HFFc6 (cell line): ENCODE data around the gene RNASEL. TPM values are rescaled to one million over a fixed set of nuclear protein-coding genes. Genes with fewer than 3 reads are reported as not detected.

Source experiments
- DNase-seq: peaks from one replicate; pipeline ENCODE4 v3.0.0-alpha.2; 2018
- H3K27ac Mint-ChIP-seq: 2 replicates; pipeline ENCODE4 v1.8.0; 2020; ENCODE audit warnings: mild to moderate bottlenecking, mixed read lengths
- H3K27me3 Mint-ChIP-seq: 2 replicates; pipeline ENCODE4 v1.8.0; 2021; ENCODE audit warnings: mild to moderate bottlenecking, moderate library complexity, mixed read lengths; ENCODE audit not compliant: insufficient read depth
- H3K36me3 Mint-ChIP-seq: 2 replicates; pipeline ENCODE4 v1.8.0; 2021; ENCODE audit warnings: low read depth, mixed read lengths
- H3K4me1 Mint-ChIP-seq: 2 replicates; pipeline ENCODE4 v1.8.0; 2020; ENCODE audit warnings: low read depth, mixed read lengths
- H3K4me3 Mint-ChIP-seq: 2 replicates; pipeline ENCODE4 v1.8.0; 2020; ENCODE audit warnings: mild to moderate bottlenecking, moderate library complexity, mixed read lengths
- H3K9me3 Mint-ChIP-seq: 2 replicates; pipeline ENCODE4 v1.8.0; 2020; ENCODE audit warnings: mild to moderate bottlenecking, mixed read lengths
- CTCF ChIP-seq: fragments of 200-600 bp; sonication (generic); IDR thresholded peaks from 2 replicates; pipeline ENCODE4 v1.5.0; 2021; ENCODE audit warnings: antibody characterized with exemption, mild to moderate bottlenecking
- total RNA-seq, 6 experiments: library from RNA; stranded (reverse); fragmentation: NEBNext Ultra II Directional; extraction: Animal tissue kit (Norgen Biotek cat#: 25700); gene quantifications; 2 replicates in 1 of 6; 3 replicates in 5 of 6; pipeline ENCODE4 v1.2.3, GENCODE V29; 2021

RNASEL gene
- total RNA-seq, 6 experiments from 2014 or later: 3.6 to 4.1 (median 3.8) TPM

GRCh38 chr1:182567629-182568028 is 21.4 kb downstream of the RNASEL start:
- Mint-ChIP-seq H3K36me3 (no peaks in the 10 kb centered on the region), H3K4me3 (no peak overlapping the region), H3K27me3 (peaks cover 3% of the 10 kb centered on the region), H3K9me3 (no peaks in the 10 kb centered on the region), H3K27ac (no peak overlapping the region), H3K4me1 (no peaks in the 10 kb centered on the region)
- TF ChIP-seq CTCF: no peak
- no peak for DNase-seq

GRCh38 chr1:182565537-182565936 is 23.5 kb downstream of the RNASEL start:
- H3K9me3 Mint-ChIP-seq: no peaks in the 10 kb centered on the region
- DNase-seq: no peak
- no peak overlapping the region for H3K4me3 Mint-ChIP-seq
- no peaks in the 10 kb centered on the region for H3K36me3 Mint-ChIP-seq
- no peak overlapping the region for H3K27ac Mint-ChIP-seq
- peaks cover 3% of the 10 kb centered on the region for H3K27me3 Mint-ChIP-seq
- no peak for TF ChIP-seq CTCF
- H3K4me1 Mint-ChIP-seq: no peaks in the 10 kb centered on the region

GRCh38 chr1:182564406-182565004 is 24.6 kb downstream of the RNASEL start:
- no peak for TF ChIP-seq CTCF
- no peaks in the 10 kb centered on the region for H3K4me1 Mint-ChIP-seq
- H3K9me3 Mint-ChIP-seq: no peaks in the 10 kb centered on the region
- no peaks in the 10 kb centered on the region for H3K36me3 Mint-ChIP-seq
- peaks cover 5% of the 10 kb centered on the region for H3K27me3 Mint-ChIP-seq
- H3K27ac Mint-ChIP-seq: no peak overlapping the region
- H3K4me3 Mint-ChIP-seq: no peak overlapping the region
- DNase-seq: no peak

GRCh38 chr1:182563095-182563494 is 26.0 kb downstream of the RNASEL start:
- peaks cover 14% of the 10 kb centered on the region for H3K27me3 Mint-ChIP-seq
- DNase-seq: no peak
- no peaks in the 10 kb centered on the region for H3K9me3 Mint-ChIP-seq
- no peak for TF ChIP-seq CTCF
- no peak overlapping the region for H3K4me3 Mint-ChIP-seq
- no peaks in the 10 kb centered on the region for H3K4me1 Mint-ChIP-seq
- no peaks in the 10 kb centered on the region for H3K36me3 Mint-ChIP-seq
- H3K27ac Mint-ChIP-seq: no peak overlapping the region

GRCh38 chr1:182561456-182561855 is 27.6 kb downstream of the RNASEL start:
- Mint-ChIP-seq H3K4me1 (no peaks in the 10 kb centered on the region), H3K27ac (no peak overlapping the region), H3K9me3 (no peaks in the 10 kb centered on the region), H3K36me3 (no peaks in the 10 kb centered on the region), H3K27me3 (peaks cover 16% of the 10 kb centered on the region), H3K4me3 (no peak overlapping the region)
- DNase-seq: no peak
- TF ChIP-seq CTCF: no peak
